Testis (tissue), 3 donors: ENCODE measurements around the gene MINAR2. TPM values are rescaled to one million over a fixed set of nuclear protein-coding genes. Genes with fewer than 3 reads are reported as not detected.

Experiments used
- DNase-seq: peaks from one replicate; pipeline ENCODE4 v3.0.0-alpha.2; 2019
- H3K27ac ChIP-seq, 2 donors: fragments of 200-600 bp; sonication (generic); one replicate each; pipeline ENCODE4 v1.5.1; 2019
- H3K27me3 ChIP-seq: fragments of 200-600 bp; sonication (generic); one replicate; pipeline ENCODE4 v1.5.1; 2019
- H3K36me3 ChIP-seq: fragments of 200-600 bp; sonication (generic); one replicate; pipeline ENCODE4 v1.5.1; 2017; ENCODE audit warnings: low read depth; ENCODE audit errors: missing control alignments
- H3K4me1 ChIP-seq: fragments of 200-600 bp; sonication (generic); one replicate; pipeline ENCODE4 v1.5.1; 2019
- H3K4me3 ChIP-seq, 2 donors: fragments of 200-600 bp; sonication (generic); one replicate each; pipeline ENCODE4 v1.5.1; 2017 to 2019
- H3K9me3 ChIP-seq: fragments of 200-600 bp; sonication (generic); one replicate; pipeline ENCODE4 v1.5.1; 2017
- CTCF ChIP-seq, 3 experiments: fragments of 450-650 bp in 2 of 3; fragments of 200-600 bp in 1 of 3; sonication (generic) in 1 of 3; IDR thresholded peaks; one replicate each; pipeline ENCODE4 v1.5.1; 2016 to 2019; ENCODE audit warnings: antibody characterized with exemption in 3 of 3, mild to moderate bottlenecking in 2 of 3, moderate library complexity in 1 of 3
- POLR2A ChIP-seq: fragments of 450-650 bp; IDR thresholded peaks from one replicate; pipeline ENCODE4 v1.6.1; 2017; ENCODE audit warnings: antibody characterized with exemption, mild to moderate bottlenecking, moderate library complexity
- WGBS, 2 donors: methylation state at CpG; one replicate each; pipeline ENCODE4 v1.1.5; 2018; 5-methylcytosine and 5-hydroxymethylcytosine counted together
- intact Hi-C: fragments of 100-400 bp; cut with DNase I; formaldehyde crosslinking; loops from one replicate; pipeline ENCODE4 v1.15.1; 2023; ENCODE audit warnings: low total_unique reads
- polyA plus RNA-seq: library from polyadenylated mRNA; stranded (reverse); fragments of 350-450 nt; fragmentation: Illumina TruSeq; extraction: RNeasy Lipid Tissue Mini Kit (QIAGEN cat#74804); gene quantifications from one replicate; pipeline ENCODE4 v1.2.3, GENCODE V29; 2014; ENCODE audit warnings: low read depth, low replicate concordance; ENCODE audit not compliant: insufficient read depth
- total RNA-seq, 2 donors: library from RNA; depleted of rRNA; stranded (reverse); fragments of >200 nt; gene quantifications; one replicate each; pipeline ENCODE4 v1.2.3, GENCODE V29; 2016

The MINAR2 gene
- total and polyA plus RNA-seq, 3 donors from 2014 or later, result not detected

DNA sequence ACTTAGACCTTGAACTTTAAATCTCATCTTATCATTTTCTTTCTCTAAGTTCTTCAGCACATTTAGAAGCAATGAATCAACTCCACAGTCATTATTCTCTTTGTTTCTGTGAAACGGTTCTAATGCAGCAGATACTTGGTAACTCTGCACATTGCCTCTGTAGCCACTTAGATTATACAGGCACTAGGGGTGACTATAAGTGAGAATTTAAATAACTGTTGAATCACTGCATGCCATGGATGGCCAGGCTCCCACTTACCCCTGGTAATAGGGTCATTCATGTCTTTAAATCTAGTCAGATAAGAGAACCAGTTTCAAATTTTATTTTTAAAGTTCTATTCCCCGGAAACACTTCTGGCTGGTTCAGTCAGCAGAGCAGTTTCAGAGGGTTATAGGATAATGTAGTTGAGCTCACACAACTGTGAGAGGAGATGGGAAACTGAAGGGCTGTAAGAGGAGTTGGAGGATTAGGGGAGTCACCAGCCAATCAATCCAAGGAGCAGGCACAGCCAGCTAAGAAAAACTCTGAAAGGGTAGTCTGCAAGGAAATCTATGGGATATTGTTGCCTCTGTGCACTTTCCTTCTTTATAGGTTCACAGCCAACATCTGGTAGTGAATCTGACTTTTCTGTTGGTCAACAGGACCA lies 4.2 kb upstream of the MINAR2 start:
- H3K36me3 ChIP-seq, result no peaks in the 10 kb centered on the region
- no peaks in the 10 kb centered on the region for H3K4me1 ChIP-seq
- H3K27ac ChIP-seq, result no peak overlapping the region
- TF ChIP-seq POLR2A (no peak), CTCF (IDR thresholded peaks at IDR 0.05) (no peak)
- H3K9me3 ChIP-seq, result no peaks in the 10 kb centered on the region
- WGBS, 2 donors, result 53 to 59% methylated on average over 2 of the region's 2 CpGs
- intact Hi-C loops, result no loop called here
- DNase-seq, result no peak
- no peak overlapping the region for H3K4me3 ChIP-seq
- H3K27me3 ChIP-seq, result no peaks in the 10 kb centered on the region

- intact Hi-C loops, result no loop called here
- no peaks in the 10 kb centered on the region for H3K36me3 ChIP-seq
- H3K27me3 ChIP-seq, result no peaks in the 10 kb centered on the region
- no peaks in the 10 kb centered on the region for H3K4me1 ChIP-seq
- no peak overlapping the region for H3K27ac ChIP-seq
- H3K9me3 ChIP-seq, result no peaks in the 10 kb centered on the region
- WGBS, 2 donors, result 88 to 95% methylated on average over 4 of the region's 4 CpGs
- TF ChIP-seq CTCF (IDR thresholded peaks at IDR 0.05) (no peak), POLR2A (no peak)
- no peak overlapping the region for H3K4me3 ChIP-seq
- DNase-seq, result no peak
These were observed 1.9 kb upstream of the MINAR2 start for GRCh38 chr5:129745997-129746396.

- 58 to 78% methylated on average over 2 of the region's 2 CpGs for WGBS, 2 donors
- intact Hi-C loops, result no loop called here
- TF ChIP-seq CTCF (IDR thresholded peaks at IDR 0.05), result no peak
- TF ChIP-seq POLR2A, result no peak
These were observed 1.0 kb upstream of the MINAR2 start for GRCh38 chr5:129746876-129747275.

DNA sequence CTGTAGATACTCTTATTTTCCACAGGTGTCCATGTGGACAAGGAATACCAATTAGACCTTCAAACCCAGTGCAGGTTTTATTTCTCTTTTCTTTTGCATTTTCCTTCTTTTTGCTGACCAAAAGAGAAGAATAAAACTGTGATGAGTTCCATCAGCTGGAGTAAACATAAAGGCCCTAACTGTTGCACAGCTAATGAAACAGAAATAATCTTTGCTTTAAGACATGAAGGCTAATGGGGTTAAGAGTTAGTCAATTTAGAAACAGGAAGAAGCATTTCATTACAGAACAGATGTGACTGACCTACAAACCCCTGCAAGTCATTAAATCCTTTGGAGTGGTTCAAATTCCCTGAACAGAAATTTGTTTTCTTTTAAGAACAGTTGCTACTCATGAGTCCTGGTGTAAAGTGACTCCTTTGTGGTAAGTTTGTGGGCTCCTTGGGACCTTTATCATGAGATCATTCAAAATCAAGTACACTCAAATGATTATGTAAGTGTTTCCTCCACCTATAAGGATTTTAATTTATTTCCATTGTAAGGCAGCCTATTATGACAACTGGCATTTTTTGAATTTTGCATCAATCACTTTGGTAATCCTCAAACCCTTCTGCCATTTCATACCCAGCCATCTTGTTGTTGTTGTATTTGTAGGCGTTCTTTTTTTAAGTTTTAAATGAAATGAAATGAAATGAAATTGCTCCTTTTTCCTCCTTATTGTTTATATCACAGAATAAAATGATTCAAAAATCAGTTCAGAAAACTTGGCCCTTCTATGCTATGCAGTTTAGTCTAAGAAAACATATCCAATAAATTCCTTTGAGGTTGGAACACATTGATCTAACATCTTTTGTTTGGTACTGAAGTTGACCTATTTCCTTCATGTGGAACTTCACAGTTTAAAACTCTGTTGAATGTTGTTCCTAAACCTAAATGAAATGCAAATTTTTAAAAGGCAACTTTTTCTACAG lies 1.3 kb downstream of the MINAR2 start:
- intact Hi-C loops, result no loop called here
- Histone ChIP-seq H3K36me3 (no peaks in the 10 kb centered on the region), H3K9me3 (no peaks in the 10 kb centered on the region), H3K27me3 (no peaks in the 10 kb centered on the region), H3K27ac (no peak overlapping the region), H3K4me3 (no peak overlapping the region), H3K4me1 (no peaks in the 10 kb centered on the region)
- DNase-seq, result no peak
- no peak for TF ChIP-seq POLR2A
- WGBS, 2 donors, result 86 to 89% methylated on average over 1 of the region's 1 CpG

More at GRCh38 chr5:129746876-129747275, 1.0 kb upstream of the MINAR2 start:
- no peaks in the 10 kb centered on the region for H3K9me3 ChIP-seq
- no peaks in the 10 kb centered on the region for H3K27me3 ChIP-seq
- no peak overlapping the region for H3K4me3 ChIP-seq
- no peaks in the 10 kb centered on the region for H3K4me1 ChIP-seq
- no peak overlapping the region for H3K27ac ChIP-seq
- no peaks in the 10 kb centered on the region for H3K36me3 ChIP-seq
- no peak for DNase-seq

DNA sequence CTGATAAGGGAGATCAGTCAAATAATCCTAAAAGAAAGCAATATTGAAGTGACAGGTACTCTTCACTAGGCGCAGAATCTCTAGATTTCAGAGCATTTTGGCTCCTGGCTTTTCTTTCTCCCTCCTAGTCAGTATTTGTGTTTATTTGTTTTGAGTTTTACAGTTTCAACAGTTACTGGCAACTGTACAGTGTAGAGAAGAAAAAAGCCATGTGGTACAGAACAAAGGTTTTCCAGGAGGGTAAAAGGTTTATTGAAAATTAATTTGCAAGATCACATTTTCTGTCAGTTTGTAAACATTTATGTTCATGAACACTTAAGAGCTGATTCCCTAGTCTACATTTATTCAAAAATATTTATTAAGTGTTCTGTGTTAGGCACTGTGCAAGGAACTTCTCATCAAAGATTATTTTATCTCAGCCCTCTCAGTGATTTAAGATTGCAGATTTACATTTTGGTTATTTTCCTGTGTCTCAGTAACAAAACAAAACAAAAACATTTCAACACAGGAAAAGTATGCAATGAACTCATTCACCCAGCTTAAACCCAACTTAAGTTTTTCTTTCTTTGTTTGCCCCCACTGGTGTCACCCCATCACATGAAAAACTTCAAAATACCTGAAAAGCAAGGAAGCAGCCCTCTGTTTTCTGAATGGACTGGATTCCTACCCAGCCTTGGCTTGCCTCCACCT lies 12.9 kb downstream of the MINAR2 start:
- Histone ChIP-seq H3K4me3 (no peak overlapping the region), H3K27me3 (no peaks in the 10 kb centered on the region), H3K4me1 (no peaks in the 10 kb centered on the region), H3K9me3 (no peaks in the 10 kb centered on the region), H3K27ac (no peak overlapping the region), H3K36me3 (no peaks in the 10 kb centered on the region)
- WGBS, 2 donors, result 83 to 93% methylated on average over 1 of the region's 1 CpG
- intact Hi-C loops, result loop anchor here (10.0 kb wide), 1 partner anchor 856 kb away; no protein-coding TSS in a partner anchor
- TF ChIP-seq CTCF (IDR thresholded peaks at IDR 0.05) (no peak), POLR2A (no peak)
- DNase-seq, result no peak
